NCI-H146 (cell line): ENCODE results near the gene PPP1R3E.

Experiments
- DNase-seq: peaks from one replicate; lab custom pipeline; 2025; lab: John Stamatoyannopoulos, UW

Gene PPP1R3E

GRCh38 chr14:23248601-23249000, 54.1 kb downstream of the PPP1R3E start:
- DNase-seq = no peak
